HL-60 (cell line): Measurements from ENCODE around the gene TEC.

ENCODE experiments used
- CTCF ChIP-seq: IDR thresholded peaks from one replicate; pipeline ENCODE4 v1.5.1; 2011; ENCODE audit warnings: low read length, control low read depth, inconsistent platforms; ENCODE audit not compliant: insufficient read depth
- POLR2AphosphoS5 ChIP-seq: IDR thresholded peaks from 2 replicates; pipeline ENCODE4 v1.6.1; 2012; ENCODE audit warnings: low read depth
- REST ChIP-seq: IDR thresholded peaks from 2 replicates; pipeline ENCODE4 v1.6.1; 2012; ENCODE audit warnings: low read depth; ENCODE audit not compliant: insufficient replicate concordance

GRCh38 chr4:48250343-48250742 lies 19.3 kb downstream of the TEC start:
- TF ChIP-seq REST (no peak), POLR2AphosphoS5 (no peak), CTCF (no peak)
